A549 (cell line): ENCODE data around the gene CAP2.

Experiments
- CTCF ChIP-seq: fragments of >200 bp; sonication (Bioruptor Twin); formaldehyde crosslinking; IDR thresholded peaks from 3 replicates; pipeline ENCODE4 v1.5.1; 2016
- MAX ChIP-seq: IDR thresholded peaks from 2 replicates; pipeline ENCODE4 v1.6.1; 2012
- SMC3 ChIP-seq: fragments of >200 bp; sonication (Bioruptor Twin); formaldehyde crosslinking; IDR thresholded peaks from 3 replicates; pipeline ENCODE4 v1.6.1; 2018; ENCODE audit warnings: inconsistent platforms

GRCh38 chr6:17347012-17347411 lies 46.4 kb upstream of the CAP2 start:
- no peak for TF ChIP-seq CTCF
- no peak for TF ChIP-seq SMC3
- TF ChIP-seq MAX = no peak
